ENCODE measurements around the gene PRKX. TPM values are rescaled to one million over a fixed set of nuclear protein-coding genes. Genes with fewer than 3 reads are reported as not detected.
"Not testable (repeated sequence)": the region's sequence is repeated elsewhere in the genome, so short reads cannot be mapped to it uniquely, and the experiment has no call there.

PRKX gene
- total RNA-seq, 4 donors from 2014 or later = 1.2 to 4.7 (median 2.3) TPM

DNA sequence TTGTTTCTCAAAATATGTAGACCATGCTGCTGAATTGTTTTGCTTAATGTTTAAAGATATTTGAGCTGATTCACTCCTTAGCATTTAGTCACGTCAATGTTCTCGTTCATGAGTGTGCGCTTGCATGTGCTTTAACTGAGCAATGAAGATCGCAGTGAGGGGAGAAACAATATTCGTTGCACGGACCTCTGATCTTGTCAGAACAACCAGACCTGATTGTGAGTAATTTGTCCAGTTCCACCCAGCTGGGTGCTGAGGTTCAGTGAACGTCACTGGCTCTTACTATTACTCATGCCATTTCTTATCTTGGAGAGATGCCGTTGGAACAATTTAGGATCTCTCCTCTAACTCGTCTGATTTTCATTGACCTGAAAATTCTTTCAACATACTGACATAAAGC is 15.0 kb upstream of the PRKX start:
- in situ Hi-C loops (cut with MboI; ENCODE audit: low sequenced_read_pairs in 4 of 4) = no loop called here
- H3K4me3 ChIP-seq = no peak overlapping the region
- intact Hi-C loops (cut with DNase I; ENCODE audit: low total_unique reads) = no loop called here
- DNase-seq (no peak), ATAC-seq (no peak)
- no peaks in the 10 kb centered on the region for H3K9me3 ChIP-seq
- H3K4me1 ChIP-seq = no peaks in the 10 kb centered on the region
- no peak overlapping the region for H3K27ac ChIP-seq
- H3K27me3 ChIP-seq = no peaks in the 10 kb centered on the region
- H3K36me3 ChIP-seq = no peaks in the 10 kb centered on the region
- no peak for TF ChIP-seq POLR2A (IDR thresholded peaks at IDR 0.05)
- TF ChIP-seq, protein P1, sequence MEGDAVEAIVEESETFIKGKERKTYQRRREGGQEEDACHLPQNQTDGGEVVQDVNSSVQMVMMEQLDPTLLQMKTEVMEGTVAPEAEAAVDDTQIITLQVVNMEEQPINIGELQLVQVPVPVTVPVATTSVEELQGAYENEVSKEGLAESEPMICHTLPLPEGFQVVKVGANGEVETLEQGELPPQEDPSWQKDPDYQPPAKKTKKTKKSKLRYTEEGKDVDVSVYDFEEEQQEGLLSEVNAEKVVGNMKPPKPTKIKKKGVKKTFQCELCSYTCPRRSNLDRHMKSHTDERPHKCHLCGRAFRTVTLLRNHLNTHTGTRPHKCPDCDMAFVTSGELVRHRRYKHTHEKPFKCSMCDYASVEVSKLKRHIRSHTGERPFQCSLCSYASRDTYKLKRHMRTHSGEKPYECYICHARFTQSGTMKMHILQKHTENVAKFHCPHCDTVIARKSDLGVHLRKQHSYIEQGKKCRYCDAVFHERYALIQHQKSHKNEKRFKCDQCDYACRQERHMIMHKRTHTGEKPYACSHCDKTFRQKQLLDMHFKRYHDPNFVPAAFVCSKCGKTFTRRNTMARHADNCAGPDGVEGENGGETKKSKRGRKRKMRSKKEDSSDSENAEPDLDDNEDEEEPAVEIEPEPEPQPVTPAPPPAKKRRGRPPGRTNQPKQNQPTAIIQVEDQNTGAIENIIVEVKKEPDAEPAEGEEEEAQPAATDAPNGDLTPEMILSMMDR (IDR thresholded peaks at IDR 0.05 in 4 of 5, conservative IDR thresholded peaks at IDR 0.05 in 1 of 5) = no peak

DNA sequence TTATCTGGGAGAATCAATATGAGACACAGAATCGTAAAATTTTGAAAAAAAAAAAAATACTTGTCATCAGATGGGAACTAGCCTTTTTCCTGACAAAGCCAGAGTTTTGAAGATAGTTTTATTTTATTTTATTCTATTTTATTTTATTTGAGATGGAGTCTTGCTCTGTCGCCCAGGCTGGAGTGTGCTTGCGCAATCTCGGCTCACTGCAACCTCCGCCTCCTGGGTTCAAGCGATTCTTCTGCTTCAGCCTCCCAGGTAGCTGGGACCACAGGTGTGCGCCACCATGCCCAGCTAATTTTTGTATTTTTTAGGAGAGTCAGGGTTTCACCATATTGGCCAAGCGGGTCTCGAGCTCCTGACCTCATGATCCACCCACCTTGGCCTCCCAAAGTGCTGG is 10.0 kb upstream of the PRKX start:
- ATAC-seq; in situ Hi-C loops (cut with MboI; ENCODE audit: low sequenced_read_pairs in 4 of 4); H3K9me3 ChIP-seq; H3K4me1 ChIP-seq; DNase-seq; H3K27me3 ChIP-seq; H3K36me3 ChIP-seq; intact Hi-C loops (cut with DNase I; ENCODE audit: low total_unique reads); H3K4me3 ChIP-seq; H3K27ac ChIP-seq: not testable (repeated sequence)

DNA sequence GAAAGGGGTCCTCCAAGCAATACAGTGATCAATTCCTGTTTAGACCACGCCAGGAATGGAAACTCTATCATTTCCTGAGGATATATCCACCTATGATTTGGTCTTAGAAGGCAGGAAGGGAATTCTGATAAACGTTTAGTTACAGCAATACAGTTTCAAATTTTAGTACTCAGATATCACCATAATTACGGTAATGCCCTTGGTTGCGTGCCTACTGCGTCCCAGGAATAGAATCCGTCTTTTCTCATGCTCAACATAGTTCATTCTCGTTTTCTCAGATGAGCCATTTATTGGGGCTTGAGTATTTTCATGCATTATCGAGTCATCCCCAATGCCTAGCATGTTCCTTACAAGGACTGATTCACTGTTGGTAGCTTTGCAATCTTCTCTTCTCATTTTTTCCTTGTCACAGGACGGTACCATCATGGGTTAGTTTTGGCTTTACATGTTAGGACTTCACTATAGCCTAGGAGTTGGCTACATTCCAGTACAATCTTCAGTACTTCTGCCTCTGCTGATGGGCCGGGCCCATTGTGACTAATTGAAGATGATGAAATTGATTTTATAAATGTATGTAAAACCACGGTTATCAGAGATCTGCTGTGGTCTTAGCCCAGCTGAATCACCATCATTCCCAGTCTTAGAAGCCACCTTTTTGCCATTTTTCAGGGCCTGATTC is 4.4 kb upstream of the PRKX start:
- ATAC-seq = no peak
- Histone ChIP-seq H3K27me3 (peaks cover 0 to 1% (median under 1%) of the 10 kb centered on the region in 3 donors), H3K36me3 (no peaks in the 10 kb centered on the region), H3K4me3 (no peak overlapping the region), H3K4me1 (no peaks in the 10 kb centered on the region), H3K9me3 (no peaks in the 10 kb centered on the region), H3K27ac (no peak overlapping the region)
- in situ Hi-C loops (cut with MboI; ENCODE audit: low sequenced_read_pairs in 4 of 4) (no loop called here), intact Hi-C loops (cut with DNase I; ENCODE audit: low total_unique reads) (no loop called here)
- no peak for DNase-seq
- TF ChIP-seq, protein P1 (IDR thresholded peaks at IDR 0.05 in 4 of 5, conservative IDR thresholded peaks at IDR 0.05 in 1 of 5) = no peak
- no peak for TF ChIP-seq POLR2A (IDR thresholded peaks at IDR 0.05)

DNA sequence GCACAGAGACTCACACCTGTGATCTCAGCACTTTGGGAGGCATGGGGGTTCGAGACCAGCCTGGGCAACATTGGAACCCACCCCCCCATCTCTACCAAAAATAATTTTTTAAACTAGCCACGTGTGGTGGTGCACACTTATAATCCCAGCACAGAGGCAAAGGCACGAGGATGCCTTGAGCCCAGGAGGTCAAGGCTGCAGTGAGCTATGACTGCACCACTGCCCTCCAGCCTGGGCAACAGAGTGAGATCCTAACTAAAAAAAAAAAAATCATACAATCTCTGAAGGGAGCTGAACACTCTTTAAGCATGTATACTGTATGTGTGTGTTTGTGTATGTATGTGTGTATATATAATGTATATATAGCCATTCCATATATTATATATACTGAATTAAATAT is 2.5 kb upstream of the PRKX start:
- Histone ChIP-seq H3K27me3 (peaks cover 0 to 17% (median 10%) of the 10 kb centered on the region in 3 donors), H3K36me3 (no peaks in the 10 kb centered on the region), H3K4me1 (no peaks in the 10 kb centered on the region), H3K27ac (no peak overlapping the region), H3K9me3 (no peaks in the 10 kb centered on the region), H3K4me3 (no peak overlapping the region)
- no peak for DNase-seq
- no peak for TF ChIP-seq POLR2A (IDR thresholded peaks at IDR 0.05)
- in situ Hi-C loops (cut with MboI; ENCODE audit: low sequenced_read_pairs in 4 of 4) (no loop called here), intact Hi-C loops (cut with DNase I; ENCODE audit: low total_unique reads) (no loop called here)
- ATAC-seq = no peak

DNA sequence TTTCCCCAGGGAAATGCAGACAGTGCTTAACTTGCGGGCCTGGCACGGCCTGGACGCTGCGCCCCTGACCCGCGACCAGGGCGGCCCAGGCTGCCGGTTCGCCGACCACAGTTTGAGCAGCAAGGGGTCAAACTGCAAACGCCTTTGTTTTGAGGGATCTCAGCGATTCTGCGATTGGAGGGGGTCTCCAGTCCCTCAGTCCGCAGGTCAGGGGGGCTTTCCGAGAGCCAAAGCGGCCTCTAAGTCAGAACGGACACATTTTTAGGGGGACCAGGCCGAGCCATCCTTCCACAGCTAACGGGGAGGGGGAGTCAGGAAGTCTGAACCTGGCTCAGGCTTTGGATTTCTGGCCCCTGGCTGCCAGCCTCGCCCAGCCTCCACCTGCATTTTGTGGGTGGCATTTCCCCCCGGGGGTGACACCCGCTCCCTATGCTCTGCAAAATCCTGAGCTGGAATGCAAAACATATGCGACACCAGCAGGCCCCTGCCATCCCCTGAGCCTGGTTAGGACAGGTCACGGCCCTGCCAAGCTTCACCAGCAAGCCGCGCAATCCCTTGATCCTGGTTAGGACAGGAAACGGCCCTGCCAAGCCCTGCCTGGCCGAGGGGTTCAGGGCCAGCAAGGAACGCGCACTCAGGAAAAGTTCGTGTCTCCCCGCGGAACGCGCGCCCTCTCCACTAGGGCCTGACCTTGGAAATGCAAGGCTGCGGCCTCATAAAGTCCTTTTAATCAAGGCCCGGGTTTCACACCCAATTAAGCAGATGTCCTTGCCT is 1.4 kb upstream of the PRKX start:
- DNase-seq; H3K36me3 ChIP-seq; H3K4me1 ChIP-seq; H3K4me3 ChIP-seq; ATAC-seq; H3K9me3 ChIP-seq; H3K27ac ChIP-seq; in situ Hi-C loops (cut with MboI; ENCODE audit: low sequenced_read_pairs in 4 of 4): not testable (repeated sequence)
- intact Hi-C loops (cut with DNase I; ENCODE audit: low total_unique reads) = loop anchor here (5.0 kb wide), 1 partner anchor 97 kb away; no protein-coding TSS in a partner anchor
- H3K27me3 ChIP-seq = peaks cover 0 to 17% (median 10%) of the 10 kb centered on the region in 3 donors

DNA sequence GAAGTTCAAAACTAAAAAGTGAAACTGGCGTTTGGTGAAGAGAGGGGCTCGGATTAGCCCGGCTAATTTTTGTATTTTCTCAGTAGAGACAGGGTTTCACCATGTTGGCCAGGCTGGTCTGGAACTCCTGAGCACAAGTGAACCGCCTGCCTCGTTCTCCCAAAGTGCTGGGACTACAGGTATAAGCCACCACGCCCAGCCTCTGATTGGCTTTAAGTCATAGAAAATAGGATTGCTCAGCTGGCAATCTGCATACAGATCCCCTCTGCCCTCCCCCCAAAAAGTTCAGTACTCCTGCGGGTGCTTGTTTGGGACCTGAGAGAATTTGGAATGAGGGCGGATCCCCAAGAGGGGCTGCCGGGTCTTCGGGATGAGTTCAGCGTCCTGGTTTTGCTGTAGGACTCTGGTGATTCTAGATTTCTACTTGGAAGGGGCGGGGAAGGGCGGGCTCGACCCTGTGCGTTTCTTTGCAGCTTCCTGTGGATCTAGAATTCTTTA is 537 bp upstream of the PRKX start:
- intact Hi-C loops (cut with DNase I; ENCODE audit: low total_unique reads) = loop anchor here (5.0 kb wide), 1 partner anchor 98 kb away; no protein-coding TSS in a partner anchor
- DNase-seq (no peak), ATAC-seq (no peak)
- Histone ChIP-seq H3K4me3 (peak overlapping the region; percentile 38 to 61 (median 50)), H3K36me3 (no peaks in the 10 kb centered on the region), H3K27me3 (peaks cover 0 to 17% (median 10%) of the 10 kb centered on the region in 3 donors), H3K9me3 (no peaks in the 10 kb centered on the region), H3K27ac (peak overlapping the region; percentile 43 to 55 (median 49)), H3K4me1 (no peaks in the 10 kb centered on the region)
- no peak for TF ChIP-seq POLR2A (IDR thresholded peaks at IDR 0.05)
- TF ChIP-seq, protein P1 (IDR thresholded peaks at IDR 0.05 in 4 of 5, conservative IDR thresholded peaks at IDR 0.05 in 1 of 5) = no peak
- in situ Hi-C loops (cut with MboI; ENCODE audit: low sequenced_read_pairs in 4 of 4) = no loop called here
